HepG2 (cell line): ENCODE results near the gene HMCN2. TPM values are rescaled to one million over a fixed set of nuclear protein-coding genes. Genes with fewer than 3 reads are reported as not detected.

Experiments used
- AHDC1 ChIP-seq: sonication (generic); formaldehyde crosslinking; IDR thresholded peaks from 2 replicates; pipeline ENCODE4 v1.5.1; 2020; ENCODE audit warnings: mild to moderate bottlenecking, missing genetic modification reagents, borderline replicate concordance
- BORCS8-MEF2B ChIP-seq: sonication (generic); formaldehyde crosslinking; IDR thresholded peaks from 2 replicates; pipeline ENCODE4 v1.8.0; 2022; ENCODE audit warnings: mild to moderate bottlenecking, missing genetic modification reagents
- DZIP1 ChIP-seq: sonication (generic); formaldehyde crosslinking; IDR thresholded peaks from 2 replicates; pipeline ENCODE4 v1.5.0; 2020; ENCODE audit warnings: mild to moderate bottlenecking, missing genetic modification reagents
- KLF9 ChIP-seq: IDR thresholded peaks from 2 replicates; pipeline ENCODE4 v1.6.1; 2016; ENCODE audit warnings: low read depth
- MATR3 ChIP-seq: sonication (generic); formaldehyde crosslinking; IDR thresholded peaks from 2 replicates; pipeline ENCODE4 v1.4.0; 2020; ENCODE audit warnings: missing genetic modification reagents
- NR1H2 ChIP-seq: sonication (generic); formaldehyde crosslinking; IDR thresholded peaks from 2 replicates; pipeline ENCODE4 v1.8.1; 2022; ENCODE audit warnings: low read depth, missing genetic modification reagents, borderline replicate concordance
- THAP7 ChIP-seq: sonication (generic); formaldehyde crosslinking; IDR thresholded peaks from 2 replicates; pipeline ENCODE4 v1.8.1; 2023; ENCODE audit warnings: mild to moderate bottlenecking, missing genetic modification reagents
- ZBTB21 ChIP-seq: sonication (generic); formaldehyde crosslinking; IDR thresholded peaks from 2 replicates; pipeline ENCODE4 v1.4.0; 2020; ENCODE audit warnings: missing genetic modification reagents
- ZEB1 ChIP-seq: IDR thresholded peaks from 2 replicates; pipeline ENCODE4 v1.6.1; 2012; ENCODE audit warnings: mild to moderate bottlenecking, low read depth, inconsistent platforms; ENCODE audit not compliant: insufficient replicate concordance
- ZFP36 ChIP-seq: fragments of 150-350 bp; IDR thresholded peaks from 2 replicates; pipeline ENCODE4 v1.6.1; 2018; ENCODE audit warnings: borderline replicate concordance, low read length, low read depth; ENCODE audit not compliant: partially characterized antibody
- ZNF570 ChIP-seq: sonication (generic); formaldehyde crosslinking; IDR thresholded peaks from 2 replicates; pipeline ENCODE4 v1.4.0; 2020; ENCODE audit warnings: mild to moderate bottlenecking, missing genetic modification reagents, borderline replicate concordance
- ZNF749 ChIP-seq: sonication (generic); formaldehyde crosslinking; IDR thresholded peaks from 2 replicates; pipeline ENCODE4 v1.8.0; 2022; ENCODE audit warnings: mild to moderate bottlenecking, missing genetic modification reagents, moderate library complexity, borderline replicate concordance
- ZNF768 ChIP-seq: sonication (generic); formaldehyde crosslinking; IDR thresholded peaks from 2 replicates; pipeline ENCODE4 v1.4.0; 2020; ENCODE audit warnings: missing genetic modification reagents
- polyA plus RNA-seq, 8 experiments: library from polyadenylated mRNA; depleted of rRNA in 3 of 8; stranded (reverse) in 7 of 8; unstranded in 1 of 8; fragments of >200 nt; fragmentation: Illumina TruSeq in 4 of 8; extraction: Trizol in 4 of 8; gene quantifications; 2 replicates each; pipeline versions ENCODE4 v1.2.1 to v1.2.3, GENCODE V29; 2011 to 2016; ENCODE audit warnings: low read depth in 4 of 8, missing spikeins in 1 of 8, mixed read lengths in 1 of 8; ENCODE audit not compliant: insufficient read depth in 1 of 8
- total RNA-seq, 5 experiments: library from RNA; depleted of rRNA; stranded (reverse); fragments of >200 nt; fragmentation: Illumina TruSeq; extraction: Trizol; gene quantifications; 2 replicates each; pipeline ENCODE4 v1.2.3, GENCODE V29; 2016; ENCODE audit warnings: low read depth in 1 of 5
- TF ChIP-seq, protein P1 (sequence below): sonication (generic); formaldehyde crosslinking; IDR thresholded peaks from 2 replicates; pipeline ENCODE4 v1.8.1; 2022; ENCODE audit warnings: low read depth, mild to moderate bottlenecking, missing genetic modification reagents
- TF ChIP-seq, protein P2 (sequence below): sonication (generic); formaldehyde crosslinking; IDR thresholded peaks from 2 replicates; pipeline ENCODE4 v1.4.0; 2020; ENCODE audit warnings: low read depth, mild to moderate bottlenecking, missing genetic modification reagents

The HMCN2 gene
- total and polyA plus RNA-seq, 2 of the 13 experiments (the other 11 are each of a cell fraction or from before 2014, with no cell fraction given) = 0.09 TPM; not detected in 1

GRCh38 chr9:130445268-130445983 lies 179.9 kb downstream of the HMCN2 start (continued):
- TF ChIP-seq, protein P1, sequence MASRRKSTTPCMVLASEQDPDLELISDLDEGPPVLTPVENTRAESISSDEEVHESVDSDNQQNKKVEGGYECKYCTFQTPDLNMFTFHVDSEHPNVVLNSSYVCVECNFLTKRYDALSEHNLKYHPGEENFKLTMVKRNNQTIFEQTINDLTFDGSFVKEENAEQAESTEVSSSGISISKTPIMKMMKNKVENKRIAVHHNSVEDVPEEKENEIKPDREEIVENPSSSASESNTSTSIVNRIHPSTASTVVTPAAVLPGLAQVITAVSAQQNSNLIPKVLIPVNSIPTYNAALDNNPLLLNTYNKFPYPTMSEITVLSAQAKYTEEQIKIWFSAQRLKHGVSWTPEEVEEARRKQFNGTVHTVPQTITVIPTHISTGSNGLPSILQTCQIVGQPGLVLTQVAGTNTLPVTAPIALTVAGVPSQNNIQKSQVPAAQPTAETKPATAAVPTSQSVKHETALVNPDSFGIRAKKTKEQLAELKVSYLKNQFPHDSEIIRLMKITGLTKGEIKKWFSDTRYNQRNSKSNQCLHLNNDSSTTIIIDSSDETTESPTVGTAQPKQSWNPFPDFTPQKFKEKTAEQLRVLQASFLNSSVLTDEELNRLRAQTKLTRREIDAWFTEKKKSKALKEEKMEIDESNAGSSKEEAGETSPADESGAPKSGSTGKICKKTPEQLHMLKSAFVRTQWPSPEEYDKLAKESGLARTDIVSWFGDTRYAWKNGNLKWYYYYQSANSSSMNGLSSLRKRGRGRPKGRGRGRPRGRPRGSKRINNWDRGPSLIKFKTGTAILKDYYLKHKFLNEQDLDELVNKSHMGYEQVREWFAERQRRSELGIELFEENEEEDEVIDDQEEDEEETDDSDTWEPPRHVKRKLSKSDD (CRISPR knock-in tag) = no peak
- TF ChIP-seq ZFP36 = no peak
- TF ChIP-seq THAP7 (CRISPR knock-in tag) = no peak
- TF ChIP-seq ZNF570 (CRISPR knock-in tag) = no peak
- no peak for TF ChIP-seq AHDC1 (CRISPR knock-in tag)
- no peak for TF ChIP-seq NR1H2 (CRISPR knock-in tag)
- TF ChIP-seq BORCS8-MEF2B (CRISPR knock-in tag) = no peak
- 0 out of 2 replicates have a peak, but pooled peaks have one; percentile 42 for TF ChIP-seq KLF9 (CRISPR knock-in tag)
- no peak for TF ChIP-seq MATR3 (CRISPR knock-in tag)
- TF ChIP-seq ZBTB21 = no peak
- no peak for TF ChIP-seq DZIP1 (CRISPR knock-in tag)
- TF ChIP-seq ZNF768 (CRISPR knock-in tag) = peak; percentile 27; the same call in 1 of the 2 replicates
- TF ChIP-seq, protein P2, sequence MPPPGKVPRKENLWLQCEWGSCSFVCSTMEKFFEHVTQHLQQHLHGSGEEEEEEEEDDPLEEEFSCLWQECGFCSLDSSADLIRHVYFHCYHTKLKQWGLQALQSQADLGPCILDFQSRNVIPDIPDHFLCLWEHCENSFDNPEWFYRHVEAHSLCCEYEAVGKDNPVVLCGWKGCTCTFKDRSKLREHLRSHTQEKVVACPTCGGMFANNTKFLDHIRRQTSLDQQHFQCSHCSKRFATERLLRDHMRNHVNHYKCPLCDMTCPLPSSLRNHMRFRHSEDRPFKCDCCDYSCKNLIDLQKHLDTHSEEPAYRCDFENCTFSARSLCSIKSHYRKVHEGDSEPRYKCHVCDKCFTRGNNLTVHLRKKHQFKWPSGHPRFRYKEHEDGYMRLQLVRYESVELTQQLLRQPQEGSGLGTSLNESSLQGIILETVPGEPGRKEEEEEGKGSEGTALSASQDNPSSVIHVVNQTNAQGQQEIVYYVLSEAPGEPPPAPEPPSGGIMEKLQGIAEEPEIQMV (CRISPR knock-in tag) = 0 out of 2 replicates have a peak, but pooled peaks have one; percentile 18
- no peak for TF ChIP-seq ZEB1
- no peak for TF ChIP-seq ZNF749 (CRISPR knock-in tag)
